ENCODE measurements around the gene CPEB4. TPM values are rescaled to one million over a fixed set of nuclear protein-coding genes. Genes with fewer than 3 reads are reported as not detected.

Gene CPEB4
- total and polyA plus RNA-seq, 2 of the 8 experiments (the other 6 are each of a cell fraction or from before 2014, with no cell fraction given) = 8.4 to 13.4 TPM

DNA sequence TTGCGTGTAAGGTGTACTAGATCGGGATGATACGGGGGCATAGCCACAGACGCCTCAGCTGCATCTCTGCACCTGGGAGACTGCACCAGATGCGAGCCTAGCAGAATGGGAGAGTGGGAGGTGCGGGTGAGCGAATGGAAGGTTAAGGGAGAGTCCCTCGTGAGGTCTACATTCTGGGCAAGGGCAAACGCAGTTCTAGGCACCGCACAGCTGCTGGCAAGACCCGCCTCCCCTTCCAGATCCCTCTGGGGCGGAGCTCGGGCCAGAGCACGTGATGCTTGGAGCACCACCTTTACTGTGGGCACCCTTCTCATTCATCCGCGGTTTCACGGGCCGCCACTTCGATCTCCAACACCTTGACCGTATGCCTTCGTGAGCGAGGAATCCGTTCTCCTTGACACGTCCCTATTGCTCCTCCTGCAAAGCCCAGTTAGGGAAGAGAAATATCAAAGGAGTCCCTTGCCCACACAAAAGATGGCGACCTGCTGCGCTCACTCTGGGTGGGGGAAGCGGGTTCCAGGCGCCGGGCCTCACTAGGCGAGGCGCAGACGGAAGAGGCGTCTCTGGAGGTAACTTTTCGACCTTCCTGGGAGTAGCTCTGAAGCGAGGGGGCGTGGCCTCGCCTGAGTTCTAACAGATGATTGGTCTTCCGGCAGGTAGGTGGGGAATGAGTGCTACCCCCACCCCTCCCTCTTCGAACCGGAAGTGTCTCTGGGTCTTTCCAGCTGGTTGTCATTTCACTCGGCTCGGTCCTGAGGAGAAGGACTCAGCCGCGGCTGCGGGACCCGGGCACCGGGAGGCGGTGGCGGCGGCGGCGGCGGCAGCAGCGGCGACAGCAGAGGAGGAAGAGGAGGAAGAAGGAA is at the start of gene CPEB4 (continued):
- no peak for TF ChIP-seq CHD7 (IDR thresholded peaks at IDR 0.05; ENCODE audit: insufficient replicate concordance, low read length)
- peak in 1 of 2 experiments; percentile 0; a peak in 1 of 4 replicates for TF ChIP-seq RAD21 (IDR thresholded peaks at IDR 0.05 in 1 of 2, conservative IDR thresholded peaks at IDR 0.05 in 1 of 2; ENCODE audit: low read depth in 2 of 2, low read length in 2 of 2)
- TF ChIP-seq EP300 (IDR thresholded peaks at IDR 0.05; ENCODE audit: borderline replicate concordance in 1 of 2, low read depth in 2 of 2, low read length in 2 of 2) = peak in 1 of 2 experiments; percentile 7; a peak in 1 of 3 replicates
- TF ChIP-seq RFX5 (IDR thresholded peaks at IDR 0.05; ENCODE audit: borderline replicate concordance, low read depth, low read length) = no peak
- TF ChIP-seq BRCA1 (IDR thresholded peaks at IDR 0.05; ENCODE audit: low read depth, low read length) = no peak
- peak; percentile 66; the same call in 1 of the 2 replicates for TF ChIP-seq GABPA (IDR thresholded peaks at IDR 0.05; ENCODE audit: borderline replicate concordance, insufficient read depth, low read length)
- peak; percentile 95 for TF ChIP-seq KDM4A (IDR thresholded peaks at IDR 0.05; ENCODE audit: low read depth, low read length, severe bottlenecking)
- no peak for TF ChIP-seq JUND (IDR thresholded peaks at IDR 0.05; ENCODE audit: low read length)

Measured in H1 (cell line).